ENCODE data around the gene LPCAT3. TPM values are rescaled to one million over a fixed set of nuclear protein-coding genes. Genes with fewer than 3 reads are reported as not detected.

The LPCAT3 gene
- total RNA-seq, 1 experiment from 2014 or later = 16.3 TPM

DNA sequence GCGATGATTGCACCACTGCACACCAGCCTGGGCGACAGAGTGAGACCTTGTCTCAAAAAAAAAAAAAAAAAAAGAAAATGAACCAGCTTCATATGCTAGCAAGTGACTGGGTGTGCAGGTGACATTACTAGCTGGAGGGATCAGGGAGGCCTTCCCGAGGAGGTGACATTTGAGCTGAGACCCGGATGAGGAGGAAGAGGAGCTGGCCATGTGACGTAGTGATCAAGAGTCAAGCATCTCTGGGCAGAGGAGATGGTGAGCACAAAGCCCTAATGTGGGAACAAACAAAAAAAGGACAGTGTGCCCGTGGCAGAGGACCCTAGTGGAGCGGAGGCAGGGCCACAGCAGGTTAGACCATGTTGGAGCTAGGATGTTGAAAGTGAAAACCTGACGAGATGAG lies 70.7 kb downstream of the LPCAT3 start:
- Histone ChIP-seq H3K4me3 (ENCODE audit: low read length) (no peak overlapping the region), H3K9ac (ENCODE audit: low read length) (no peak overlapping the region), H3K4me2 (ENCODE audit: low read length) (no peak overlapping the region), H2AFZ (ENCODE audit: low read length) (no peak overlapping the region), H3K4me1 (ENCODE audit: insufficient read depth, low read length) (peaks cover 18% of the 10 kb centered on the region), H3K9me3 (ENCODE audit: low read length) (no peaks in the 10 kb centered on the region), H3K27me3 (ENCODE audit: low read length) (no peaks in the 10 kb centered on the region), H3F3A (ENCODE audit: low read length, unreplicated experiment) (peaks cover 9% of the 10 kb centered on the region), H3K36me3 (ENCODE audit: low read depth, low read length) (no peaks in the 10 kb centered on the region), H3K27ac (ENCODE audit: low read length) (no peak overlapping the region), H3K9me2 (replicated peaks; ENCODE audit: low read length) (no peaks in the 10 kb centered on the region), H4K20me1 (ENCODE audit: low read length) (no peaks in the 10 kb centered on the region), H3K79me2 (ENCODE audit: low read length) (peaks cover 11% of the 10 kb centered on the region; the same call in 1 of the 2 replicates)
- BruUV-seq (replicated peaks) = no TSS peak
- ATAC-seq = no peak
- TF ChIP-seq, protein P1, sequence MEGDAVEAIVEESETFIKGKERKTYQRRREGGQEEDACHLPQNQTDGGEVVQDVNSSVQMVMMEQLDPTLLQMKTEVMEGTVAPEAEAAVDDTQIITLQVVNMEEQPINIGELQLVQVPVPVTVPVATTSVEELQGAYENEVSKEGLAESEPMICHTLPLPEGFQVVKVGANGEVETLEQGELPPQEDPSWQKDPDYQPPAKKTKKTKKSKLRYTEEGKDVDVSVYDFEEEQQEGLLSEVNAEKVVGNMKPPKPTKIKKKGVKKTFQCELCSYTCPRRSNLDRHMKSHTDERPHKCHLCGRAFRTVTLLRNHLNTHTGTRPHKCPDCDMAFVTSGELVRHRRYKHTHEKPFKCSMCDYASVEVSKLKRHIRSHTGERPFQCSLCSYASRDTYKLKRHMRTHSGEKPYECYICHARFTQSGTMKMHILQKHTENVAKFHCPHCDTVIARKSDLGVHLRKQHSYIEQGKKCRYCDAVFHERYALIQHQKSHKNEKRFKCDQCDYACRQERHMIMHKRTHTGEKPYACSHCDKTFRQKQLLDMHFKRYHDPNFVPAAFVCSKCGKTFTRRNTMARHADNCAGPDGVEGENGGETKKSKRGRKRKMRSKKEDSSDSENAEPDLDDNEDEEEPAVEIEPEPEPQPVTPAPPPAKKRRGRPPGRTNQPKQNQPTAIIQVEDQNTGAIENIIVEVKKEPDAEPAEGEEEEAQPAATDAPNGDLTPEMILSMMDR (conservative IDR thresholded peaks at IDR 0.05; ENCODE audit: low read depth, low read length) = no peak
- TF ChIP-seq EZH2 (IDR thresholded peaks at IDR 0.05; ENCODE audit: low read length, unreplicated experiment) (no peak), EZH2phosphoT487 (IDR thresholded peaks at IDR 0.05; ENCODE audit: borderline replicate concordance, low read length) (no peak)
- no peak for DNase-seq
- POLR2A ChIA-PET (ENCODE audit: unreplicated experiment) = no interaction called here
- intact Hi-C loops (cut with micrococcal nuclease) = no loop called here
- CTCF ChIA-PET = no interaction called here

DNA sequence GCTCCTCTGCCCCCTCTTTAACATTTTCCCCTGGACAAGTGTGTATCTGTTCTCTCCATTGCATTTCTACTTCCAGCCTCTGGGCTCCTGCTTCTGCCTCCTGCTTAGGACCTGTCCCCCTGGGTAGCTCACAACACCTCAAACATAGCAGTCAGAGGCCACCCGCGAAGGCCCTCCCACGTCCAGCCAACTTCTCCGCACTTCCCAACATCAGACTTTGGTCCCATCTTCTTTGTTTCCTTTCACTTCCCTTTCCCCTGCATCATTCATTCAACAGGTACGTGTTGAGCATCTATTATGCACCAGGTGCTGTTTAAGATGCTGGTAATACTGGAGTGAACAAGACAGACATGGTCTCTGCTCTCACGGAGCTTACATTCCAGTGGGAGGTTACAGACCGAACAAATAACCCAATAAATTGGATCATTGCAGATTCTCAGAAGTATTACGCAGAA lies 71.3 kb downstream of the LPCAT3 start:
- DNase-seq (no peak), ATAC-seq (no peak)
- no TSS peak for BruUV-seq (replicated peaks)
- POLR2A ChIA-PET (ENCODE audit: unreplicated experiment) = no interaction called here
- Histone ChIP-seq H3K9me3 (ENCODE audit: low read length) (no peaks in the 10 kb centered on the region), H3K27me3 (ENCODE audit: low read length) (no peaks in the 10 kb centered on the region), H3K9ac (ENCODE audit: low read length) (peak overlapping the region; percentile 32; the same call in 1 of the 2 replicates), H3K4me3 (ENCODE audit: low read length) (peak overlapping the region; percentile 72), H3K4me1 (ENCODE audit: insufficient read depth, low read length) (peaks cover 18% of the 10 kb centered on the region), H3K36me3 (ENCODE audit: low read depth, low read length) (no peaks in the 10 kb centered on the region), H3F3A (ENCODE audit: low read length, unreplicated experiment) (peaks cover 9% of the 10 kb centered on the region), H2AFZ (ENCODE audit: low read length) (peak overlapping the region; percentile 71), H3K79me2 (ENCODE audit: low read length) (peaks cover 11% of the 10 kb centered on the region; the same call in 1 of the 2 replicates), H3K9me2 (replicated peaks; ENCODE audit: low read length) (no peaks in the 10 kb centered on the region), H3K27ac (ENCODE audit: low read length) (no peak overlapping the region), H4K20me1 (ENCODE audit: low read length) (no peaks in the 10 kb centered on the region), H3K4me2 (ENCODE audit: low read length) (peak overlapping the region; percentile 96)
- intact Hi-C loops (cut with micrococcal nuclease) = no loop called here
- TF ChIP-seq, protein P1 (conservative IDR thresholded peaks at IDR 0.05; ENCODE audit: low read depth, low read length) = no peak
- TF ChIP-seq EZH2phosphoT487 (IDR thresholded peaks at IDR 0.05; ENCODE audit: borderline replicate concordance, low read length) (no peak), EZH2 (IDR thresholded peaks at IDR 0.05; ENCODE audit: low read length, unreplicated experiment) (no peak)
- CTCF ChIA-PET = interaction anchor here (0.6 to 1.1 kb wide), 3 partner anchors 9 to 107 kb away, joined by 3 to 6 read pairs (median 5); no protein-coding TSS in a partner anchor

Measured in PC-3 (cell line).